Esophagus squamous epithelium (tissue), 5 donors: Measurements from ENCODE around the gene ANAPC16. TPM values are rescaled to one million over a fixed set of nuclear protein-coding genes. Genes with fewer than 3 reads are reported as not detected.
A peak's percentile ranks its signal among the peaks of the same experiment; 100 is the strongest.
"Not testable (repeated sequence)": the region's sequence is repeated elsewhere in the genome, so short reads cannot be mapped to it uniquely, and the experiment has no call there.

Experiments
- DNase-seq: peaks from one replicate; lab custom pipeline; 2025; lab: John Stamatoyannopoulos, UW
- H3K27ac ChIP-seq, 4 donors: fragments of 200-600 bp; sonication (generic); one replicate each; pipeline ENCODE4 v1.5.1; 2016 to 2019; ENCODE audit warnings: mild to moderate bottlenecking in 1 of 4
- H3K27me3 ChIP-seq, 4 donors: fragments of 200-600 bp; sonication (generic); 1 replicate in 3 of 4; 2 replicates in 1 of 4; pipeline versions ENCODE4 v1.5.1 to v1.6.0; 2017 to 2021; ENCODE audit warnings: antibody characterized with exemption in 1 of 4
- H3K36me3 ChIP-seq, 3 donors: fragments of 200-600 bp; sonication (generic); one replicate each; pipeline ENCODE4 v1.5.1; 2016 to 2019
- H3K4me1 ChIP-seq, 3 donors: fragments of 200-600 bp; sonication (generic); one replicate each; pipeline ENCODE4 v1.5.1; 2017 to 2019
- H3K4me3 ChIP-seq, 4 donors: fragments of 200-600 bp; sonication (generic); 1 replicate in 3 of 4; 2 replicates in 1 of 4; pipeline ENCODE4 v1.5.1; 2016 to 2019; ENCODE audit warnings: mild to moderate bottlenecking in 2 of 4, moderate library complexity in 1 of 4
- H3K9me3 ChIP-seq, 3 donors: fragments of 200-600 bp; sonication (generic); one replicate each; pipeline ENCODE4 v1.5.1; 2016 to 2019
- CTCF ChIP-seq, 6 experiments: fragments of 450-650 bp in 4 of 6; fragments of 200-600 bp in 2 of 6; sonication (generic) in 2 of 6; IDR thresholded peaks; one replicate each; pipeline ENCODE4 v1.5.1; 2016 to 2019; ENCODE audit warnings: antibody characterized with exemption in 6 of 6, mild to moderate bottlenecking in 4 of 6, moderate library complexity in 4 of 6
- POLR2A ChIP-seq, 4 donors: fragments of 450-650 bp; IDR thresholded peaks; one replicate each; pipeline ENCODE4 v1.6.1; 2017; ENCODE audit warnings: antibody characterized with exemption in 4 of 4, mild to moderate bottlenecking in 4 of 4, moderate library complexity in 3 of 4
- WGBS, 2 donors: methylation state at CpG; one replicate each; pipeline ENCODE4 v1.1.5; 2018; 5-methylcytosine and 5-hydroxymethylcytosine counted together
- intact Hi-C: fragments of 100-400 bp; cut with DNase I; formaldehyde crosslinking; loops from one replicate; pipeline ENCODE4 v1.15.0; 2022
- total RNA-seq, 4 donors: library from RNA; depleted of rRNA; stranded (reverse); fragments of >200 nt; gene quantifications; one replicate each; pipeline ENCODE4 v1.1.0, GENCODE V29; 2016
- donor health status: DM: yes; HTN: yes; CAD: no.

The ANAPC16 gene
- total RNA-seq, 4 donors from 2014 or later = 34.2 to 104 (median 58.1) TPM

GRCh38 chr10:72245949-72246525 lies 30.2 kb downstream of the ANAPC16 start:
- intact Hi-C loops = loop anchor here (10.0 kb wide), 1 partner anchor 89 kb away; no protein-coding TSS in a partner anchor
- DNase-seq = no peak
- TF ChIP-seq CTCF (IDR thresholded peaks at IDR 0.05) = no peak
- no peak for TF ChIP-seq POLR2A (IDR thresholded peaks at IDR 0.05)
- no peaks in the 10 kb centered on the region for H3K36me3 ChIP-seq
- 13 to 34% methylated on average over 3 of the region's 3 CpGs for WGBS, 2 donors
- H3K9me3 ChIP-seq = no peaks in the 10 kb centered on the region
- no peak overlapping the region for H3K4me3 ChIP-seq
- peaks cover 75 to 100% (median 92%) of the 10 kb centered on the region in 3 donors for H3K4me1 ChIP-seq
- H3K27me3 ChIP-seq = no peaks in the 10 kb centered on the region
- H3K27ac ChIP-seq = peak overlapping the region; percentile 71 to 96 (median 88)

DNA sequence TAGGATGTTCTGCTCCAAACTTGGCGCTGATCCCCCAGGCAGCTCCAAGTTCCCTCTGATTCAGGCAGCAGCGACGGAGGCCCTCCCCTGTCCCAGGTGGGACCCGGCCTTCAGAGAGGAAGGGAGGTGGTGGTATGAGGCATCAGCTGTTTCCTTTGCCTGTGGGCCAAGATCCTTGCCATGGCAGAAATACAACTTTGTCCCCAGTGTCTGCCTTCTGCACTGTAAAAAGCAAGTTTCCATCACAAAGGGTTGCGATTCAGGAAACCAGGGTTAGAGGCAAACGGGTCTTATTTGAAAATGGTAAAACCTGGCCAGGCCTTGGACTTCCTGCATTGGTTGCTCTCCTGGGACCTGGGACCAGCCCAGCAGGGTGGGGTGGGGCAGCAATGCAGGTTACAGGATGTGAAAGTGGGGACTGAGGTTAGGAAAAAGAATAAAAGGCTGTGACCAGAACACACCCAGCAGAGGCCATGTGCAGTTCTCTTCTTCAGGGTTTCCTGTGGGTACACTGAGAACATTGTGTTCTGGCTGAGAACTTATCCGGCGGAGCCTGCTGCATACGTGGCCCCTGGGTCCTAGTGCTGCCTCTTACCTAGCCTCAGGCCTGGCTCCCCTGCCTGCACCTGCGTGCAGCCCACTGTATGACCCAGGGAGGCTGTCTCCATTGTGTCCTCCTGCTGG lies 32.8 kb downstream of the ANAPC16 start:
- Histone ChIP-seq H3K4me1 (peaks cover 70 to 100% (median 88%) of the 10 kb centered on the region in 3 donors), H3K9me3 (no peaks in the 10 kb centered on the region), H3K4me3 (peak overlapping the region in 3 of 4 donors; percentile 16 to 32 (median 25)), H3K36me3 (no peaks in the 10 kb centered on the region), H3K27me3 (no peaks in the 10 kb centered on the region), H3K27ac (peak overlapping the region; percentile 83 to 96 (median 93))
- intact Hi-C loops = loop anchor here (10.0 kb wide), 1 partner anchor 86 kb away; no protein-coding TSS in a partner anchor
- 2 to 7% methylated on average over 7 of the region's 10 CpGs for WGBS, 2 donors
- TF ChIP-seq CTCF (IDR thresholded peaks at IDR 0.05) = peak in 1 of 6 experiments; percentile 11
- TF ChIP-seq POLR2A (IDR thresholded peaks at IDR 0.05) = peak in 3 of 4 donors; percentile 39 to 55 (median 55)
- DNase-seq = peak; percentile 88

DNA sequence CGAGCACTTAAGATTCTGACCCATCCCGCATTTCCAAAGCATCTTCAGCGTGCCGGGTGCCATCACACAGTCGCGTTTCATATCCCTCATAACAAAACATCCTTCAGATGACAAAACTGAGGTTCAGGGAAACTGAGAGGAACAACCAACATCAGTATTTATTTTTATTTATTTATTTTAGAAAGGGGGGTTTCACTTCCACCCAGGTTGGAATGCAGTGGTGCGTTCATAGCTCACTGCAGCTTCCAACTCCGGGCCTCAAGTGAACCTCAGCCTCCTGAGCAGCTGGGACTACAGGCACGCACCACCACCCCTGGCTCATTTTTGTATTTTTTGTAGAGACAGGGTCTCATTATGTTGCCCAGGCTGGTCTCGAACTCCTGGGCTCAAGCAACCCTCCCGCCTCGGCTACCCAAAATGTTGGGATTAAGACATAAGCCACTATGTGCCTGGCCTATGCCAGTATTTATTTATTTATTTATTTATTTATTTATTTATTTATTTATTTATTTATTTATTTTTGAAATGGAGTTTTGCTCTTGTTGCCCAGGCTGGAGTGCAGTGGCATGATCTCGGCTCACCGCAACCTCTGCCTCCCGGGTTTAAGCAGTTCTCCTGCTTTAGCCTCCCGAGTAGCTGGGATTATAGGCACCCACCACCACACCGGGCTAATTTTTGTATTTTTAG lies 33.5 kb downstream of the ANAPC16 start:
- WGBS, 2 donors = 73 to 91% methylated on average over 14 to 17 of the region's 17 CpGs
- intact Hi-C loops = loop anchor here (10.0 kb wide), 1 partner anchor 85 kb away; no protein-coding TSS in a partner anchor
- H3K9me3 ChIP-seq, H3K36me3 ChIP-seq, H3K27me3 ChIP-seq, DNase-seq: not testable (repeated sequence)
- H3K4me3 ChIP-seq = peak overlapping the region in 2 of 4 donors; percentile 25 to 32
- peaks cover 69 to 100% (median 88%) of the 10 kb centered on the region in 3 donors for H3K4me1 ChIP-seq
- H3K27ac ChIP-seq = peak overlapping the region; percentile 83 to 96 (median 93)

DNA sequence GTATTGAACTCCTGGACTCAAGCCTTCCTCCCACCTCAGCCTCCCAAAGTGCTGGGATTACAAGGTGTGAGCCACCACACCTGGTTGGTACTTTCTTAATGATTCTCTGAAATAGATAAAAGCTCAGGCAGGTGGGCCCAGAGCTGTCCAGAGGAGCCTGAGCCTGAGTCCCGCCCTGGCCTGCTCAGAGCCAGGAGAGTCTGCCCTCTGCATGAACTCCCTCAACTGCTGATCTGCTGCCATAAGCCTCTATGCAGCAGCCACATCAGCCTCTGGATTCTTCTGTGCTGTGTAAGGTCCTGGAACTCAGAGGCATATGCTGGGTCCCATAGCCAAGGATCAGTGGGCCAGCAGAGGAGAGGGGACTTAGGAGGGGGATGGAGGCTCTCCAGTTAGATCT lies 34.9 kb downstream of the ANAPC16 start:
- H3K27ac ChIP-seq = peak overlapping the region; percentile 77 to 96 (median 90)
- H3K27me3 ChIP-seq = no peaks in the 10 kb centered on the region
- no peak for TF ChIP-seq POLR2A (IDR thresholded peaks at IDR 0.05)
- no peak for TF ChIP-seq CTCF (IDR thresholded peaks at IDR 0.05)
- peaks cover 71 to 100% (median 88%) of the 10 kb centered on the region in 3 donors for H3K4me1 ChIP-seq
- 50 to 90% methylated on average over 1 of the region's 1 CpG for WGBS, 2 donors
- no peak overlapping the region for H3K4me3 ChIP-seq
- no peaks in the 10 kb centered on the region for H3K9me3 ChIP-seq
- no peaks in the 10 kb centered on the region for H3K36me3 ChIP-seq
- intact Hi-C loops = no loop called here
- DNase-seq = no peak

- WGBS, 2 donors = 86 to 89% methylated on average over 6 of the region's 6 CpGs
- Histone ChIP-seq H3K36me3 (no peaks in the 10 kb centered on the region), H3K4me1 (peaks cover 70 to 100% (median 88%) of the 10 kb centered on the region in 3 donors), H3K27me3 (no peaks in the 10 kb centered on the region), H3K4me3 (no peak overlapping the region), H3K9me3 (no peaks in the 10 kb centered on the region), H3K27ac (peak overlapping the region in 3 of 4 donors; percentile 54 to 96 (median 96))
- TF ChIP-seq POLR2A (IDR thresholded peaks at IDR 0.05) (no peak), CTCF (IDR thresholded peaks at IDR 0.05) (no peak)
- no peak for DNase-seq
- intact Hi-C loops = no loop called here
Measured at GRCh38 chr10:72251635-72252034, 35.8 kb downstream of the ANAPC16 start.
